AG10803 (cell line): ENCODE data around the gene FKBP5.

Experiments
- DNase-seq: peaks from one replicate; pipeline ENCODE4 v3.0.0; 2010; ENCODE audit warnings: low read depth
- H3K4me3 ChIP-seq: 2 replicates; pipeline ENCODE4 v1.5.1; 2011; ENCODE audit warnings: mild to moderate bottlenecking, low read length, control low read depth
- CTCF ChIP-seq: conservative IDR thresholded peaks from 2 replicates; pipeline ENCODE4 v1.5.1; 2011; ENCODE audit warnings: mild to moderate bottlenecking, low read length, control low read depth, inconsistent platforms

The FKBP5 gene

GRCh38 chr6:35562060-35562459 is 126.7 kb downstream of the FKBP5 start:
- DNase-seq = no peak
- no peak overlapping the region for H3K4me3 ChIP-seq
- TF ChIP-seq CTCF = no peak

GRCh38 chr6:35561113-35561512 is 127.6 kb downstream of the FKBP5 start:
- DNase-seq = no peak
- TF ChIP-seq CTCF = no peak
- H3K4me3 ChIP-seq = no peak overlapping the region

GRCh38 chr6:35558571-35558970 is 130.1 kb downstream of the FKBP5 start:
- H3K4me3 ChIP-seq = no peak overlapping the region
- TF ChIP-seq CTCF = no peak
- no peak for DNase-seq

GRCh38 chr6:35557239-35557638 is 131.5 kb downstream of the FKBP5 start:
- TF ChIP-seq CTCF = no peak
- H3K4me3 ChIP-seq = no peak overlapping the region
- DNase-seq = no peak

GRCh38 chr6:35554811-35555210 is 133.9 kb downstream of the FKBP5 start:
- H3K4me3 ChIP-seq = no peak overlapping the region
- no peak for TF ChIP-seq CTCF
- no peak for DNase-seq

GRCh38 chr6:35553315-35553714 is 135.4 kb downstream of the FKBP5 start:
- DNase-seq = no peak
- no peak overlapping the region for H3K4me3 ChIP-seq
- TF ChIP-seq CTCF = no peak

GRCh38 chr6:35552285-35552917 is 136.3 kb downstream of the FKBP5 start:
- TF ChIP-seq CTCF = peak; percentile 73
- no peak overlapping the region for H3K4me3 ChIP-seq
- DNase-seq = peak; percentile 11
